SIG-M5 treated with dmso at 0.1 percent for 504 hours (cell line): ENCODE measurements around the gene ZNF835.

Source experiments
- DNase-seq: peaks from one replicate; lab custom pipeline; 2025; ENCODE audit not compliant: unreplicated experiment; lab: John Stamatoyannopoulos, UW

The ZNF835 gene

DNA sequence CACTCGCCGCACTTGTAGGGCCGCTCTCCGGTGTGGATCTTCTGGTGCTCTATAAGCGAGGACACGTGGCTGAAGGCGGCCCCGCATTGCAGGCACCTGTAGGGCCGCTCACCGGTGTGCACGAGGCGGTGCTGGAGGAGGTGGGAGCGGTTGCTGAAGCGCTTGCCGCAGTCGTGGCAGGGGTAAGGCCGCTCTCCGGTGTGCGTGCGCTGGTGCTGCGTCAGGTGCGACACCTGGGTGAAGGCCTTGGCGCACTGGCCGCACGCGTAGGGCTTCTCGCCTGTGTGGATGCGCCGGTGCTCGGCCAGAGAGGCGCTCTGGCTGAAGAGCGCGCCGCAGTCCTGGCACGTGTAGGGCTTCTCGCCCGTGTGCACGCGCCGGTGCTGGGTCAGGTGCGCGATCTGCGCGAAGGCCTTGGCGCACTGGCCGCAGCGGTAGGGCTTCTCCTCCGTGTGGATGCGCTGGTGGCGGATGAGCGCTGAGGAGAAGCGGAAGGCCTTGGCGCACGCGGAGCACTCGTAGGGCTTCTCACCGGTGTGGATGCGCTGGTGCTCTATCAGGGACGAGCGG, 7.5 kb downstream of the ZNF835 start:
- DNase-seq: no peak

DNA sequence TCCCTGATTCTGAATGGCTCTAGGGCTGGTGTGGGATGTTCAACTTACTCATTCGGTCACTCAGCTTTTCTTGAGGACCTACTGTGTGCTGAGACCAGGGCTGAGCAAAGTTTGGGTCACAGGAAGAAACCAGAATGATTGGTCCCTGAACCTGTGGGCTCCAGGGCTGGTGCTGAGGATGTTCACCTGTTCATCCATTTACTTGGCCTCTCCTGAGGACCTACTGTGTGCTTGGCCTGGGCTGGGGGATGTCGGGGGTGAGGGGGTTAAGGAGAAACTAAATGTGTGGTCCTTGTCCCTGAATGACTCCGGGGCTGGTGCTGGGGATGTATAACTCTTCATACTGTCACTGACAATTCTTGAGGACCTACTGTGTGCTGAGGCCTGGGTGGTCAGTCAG, 10.3 kb downstream of the ZNF835 start:
- no peak for DNase-seq

DNA sequence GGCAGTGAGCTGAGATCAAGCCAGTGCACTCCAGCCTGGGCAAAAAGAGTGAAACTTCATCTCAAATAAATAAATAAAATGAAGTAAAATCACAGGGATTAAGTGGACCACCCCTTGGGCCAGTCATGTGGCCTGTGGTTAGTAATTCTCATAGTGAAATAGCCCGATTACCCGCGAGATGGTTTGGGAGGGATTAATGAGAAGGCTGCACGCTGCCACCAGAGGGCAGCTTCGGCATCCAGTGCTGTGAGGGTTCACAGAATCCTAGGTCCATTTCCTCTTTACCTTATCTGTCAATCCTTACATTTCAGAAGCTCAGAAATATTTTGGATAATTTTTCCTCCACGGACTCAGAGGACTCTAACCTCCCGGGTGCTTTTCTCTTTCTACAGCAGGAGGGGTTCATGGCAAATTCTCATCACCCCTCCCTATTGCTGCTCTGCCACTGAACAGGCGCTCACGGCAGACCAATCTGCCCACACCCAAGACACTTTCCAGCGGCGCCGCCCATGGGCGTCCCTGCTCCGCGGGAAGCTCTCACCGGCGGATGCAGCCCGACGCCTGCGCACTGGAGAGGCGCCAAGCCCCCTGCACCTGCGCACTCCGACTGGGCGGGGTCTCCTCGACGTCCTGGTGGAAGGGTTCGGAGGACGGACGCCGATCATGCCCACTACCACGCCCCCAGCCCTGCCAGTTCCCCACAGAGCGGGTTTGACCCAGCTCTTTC, 11.0 kb downstream of the ZNF835 start:
- no peak for DNase-seq

DNA sequence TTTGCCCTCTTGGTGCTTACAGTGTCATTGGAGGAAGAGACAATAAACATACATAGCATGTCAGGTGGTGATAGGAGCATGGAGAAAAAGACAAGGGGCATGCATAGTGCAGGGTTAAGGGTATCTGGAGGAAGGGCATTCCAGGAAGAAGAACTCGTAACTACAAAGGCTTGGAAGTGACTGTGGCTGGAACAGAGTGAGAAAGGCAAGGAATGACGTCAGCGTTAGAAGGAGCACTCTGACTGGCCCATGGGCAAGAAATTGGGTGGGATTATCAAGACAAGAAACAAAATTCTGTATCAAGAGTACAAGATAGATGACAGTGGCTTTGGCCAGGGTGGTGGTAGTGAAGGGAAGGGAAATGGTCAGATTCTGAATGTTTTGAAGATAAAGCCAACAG, 17.4 kb downstream of the ZNF835 start:
- no peak for DNase-seq

DNA sequence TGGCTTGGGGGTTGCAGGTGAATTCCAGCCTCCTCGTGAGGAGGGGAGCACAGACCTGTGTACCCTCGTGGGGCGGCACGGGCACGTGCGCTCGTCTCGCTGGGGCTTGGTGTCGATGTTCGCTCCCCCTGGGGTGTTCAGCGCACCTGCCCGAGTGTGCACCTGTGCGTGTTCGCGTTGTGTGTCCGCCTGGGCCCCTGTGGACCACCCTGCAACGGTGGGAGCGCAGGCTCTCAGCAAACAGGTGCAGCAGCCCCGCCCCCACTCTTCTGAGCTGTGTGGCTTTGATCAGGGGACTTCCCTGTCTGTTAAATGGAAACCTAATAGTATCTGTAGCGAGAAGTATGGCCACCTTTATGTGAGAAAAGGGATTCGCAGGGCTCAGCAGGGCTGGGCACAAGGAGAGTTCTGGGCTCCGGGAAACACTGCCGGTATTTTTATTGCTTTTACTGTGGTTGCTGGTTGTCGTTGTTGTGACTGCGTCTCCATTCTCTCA, 28.0 kb downstream of the ZNF835 start:
- no peak for DNase-seq

DNA sequence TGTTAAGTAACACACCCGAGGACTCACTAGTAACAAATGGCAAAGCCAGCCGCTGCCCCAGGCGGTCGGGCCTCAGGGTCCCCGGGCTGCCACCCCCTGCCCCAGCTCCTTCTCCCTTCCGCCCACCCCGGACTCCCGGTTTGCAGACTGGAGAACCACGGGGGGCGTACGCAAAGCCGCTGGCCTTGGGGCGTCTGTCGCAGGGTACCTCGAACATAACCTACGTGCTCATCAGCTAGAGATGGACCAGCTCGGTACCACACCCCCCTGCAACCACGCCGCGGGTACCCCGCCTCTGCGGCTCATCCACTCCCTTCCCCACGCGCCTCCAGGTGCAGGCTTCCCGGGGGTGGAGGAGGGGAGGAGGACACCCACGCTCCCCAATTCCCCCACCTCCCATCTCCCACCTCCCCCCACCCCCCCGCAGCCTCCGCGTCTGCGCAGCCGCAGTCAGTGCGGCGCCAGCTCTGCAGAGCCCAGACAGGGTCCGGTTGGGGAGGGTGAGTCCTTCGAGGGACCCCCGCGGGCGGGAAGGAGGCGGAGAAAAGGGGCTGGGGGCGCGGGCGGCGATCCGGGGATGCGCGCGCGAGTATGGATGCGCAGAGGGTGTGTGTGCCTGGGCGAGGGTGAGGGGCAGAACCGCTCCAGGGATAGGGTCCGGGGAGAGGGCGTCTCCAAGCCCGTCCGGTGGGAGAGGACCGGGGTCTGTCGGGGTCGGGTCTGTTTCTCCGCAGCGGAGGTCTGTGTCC, 28.7 kb downstream of the ZNF835 start, which contains the start of gene SMIM17:
Gene SMIM17 (plus strand): TSS at position 449 of the 749 bp plus-strand sequence. CDS start 2,509 bp downstream, outside the sequence.
- no peak for DNase-seq

DNA sequence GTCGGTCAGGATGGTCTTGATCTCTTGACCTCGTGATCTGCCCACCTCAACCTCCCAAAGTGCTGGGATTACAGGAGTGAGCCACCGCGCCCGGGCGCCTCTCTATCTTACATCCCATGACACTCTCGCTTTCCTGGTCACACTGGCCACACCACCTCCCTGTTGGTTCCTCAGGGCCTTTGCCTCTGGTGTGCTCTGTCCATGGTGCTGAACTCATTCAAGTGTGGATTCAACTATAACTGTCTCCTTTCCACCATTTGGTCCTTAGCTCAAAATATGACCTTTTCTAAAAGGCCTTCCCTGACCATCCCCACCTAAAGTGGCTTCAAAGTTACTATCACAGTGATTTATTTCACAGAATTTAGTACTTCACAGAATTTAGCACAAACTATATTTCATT, 32.3 kb downstream of the ZNF835 start:
- DNase-seq: no peak

DNA sequence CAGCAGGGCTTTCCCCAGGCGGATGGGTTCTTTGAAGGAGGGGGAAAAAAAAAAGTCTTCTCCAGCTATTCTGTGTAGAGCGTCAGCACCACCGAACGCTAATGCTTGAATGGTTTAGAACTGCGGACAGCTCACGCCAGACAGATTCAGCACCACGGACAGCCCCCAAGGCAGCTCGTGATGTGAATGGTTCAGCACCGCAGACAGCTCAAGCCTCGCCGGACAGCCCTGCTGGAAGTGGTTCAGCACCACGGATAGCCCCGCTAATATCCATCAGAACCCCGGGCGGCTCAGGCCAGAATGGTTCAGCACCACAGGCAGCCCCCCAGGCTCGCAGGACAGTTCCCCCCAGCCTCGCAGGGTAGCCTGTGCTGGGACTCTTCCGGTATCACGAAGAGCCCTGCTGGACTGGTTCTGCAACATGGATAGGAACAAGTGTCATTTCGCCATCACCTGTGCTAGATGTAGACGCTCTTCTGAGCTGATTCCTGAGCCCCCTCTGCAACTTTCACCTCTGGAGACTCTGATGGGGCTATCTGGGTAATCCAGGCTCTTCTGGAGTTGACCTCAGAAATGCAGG, 33.5 kb downstream of the ZNF835 start:
- DNase-seq: peak; percentile 33

DNA sequence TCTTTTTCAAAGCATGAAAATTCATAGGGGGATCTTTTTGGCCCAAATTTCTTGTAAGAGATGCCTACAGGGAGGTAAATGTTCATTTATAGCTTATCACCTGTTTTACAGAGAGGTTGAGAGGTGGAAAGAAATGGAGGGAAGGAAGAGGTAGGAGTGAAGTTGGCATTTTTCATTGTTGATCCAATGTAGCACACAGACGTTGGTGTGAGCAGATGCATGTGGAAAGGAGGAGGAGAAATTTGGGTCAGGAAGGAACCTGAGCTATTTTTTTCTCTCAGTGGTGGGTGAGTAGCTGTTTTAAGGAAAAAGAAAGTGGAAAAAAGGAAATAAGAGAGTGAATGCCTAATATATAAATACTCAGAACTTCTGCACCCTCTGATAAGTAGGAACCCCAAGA, 38.5 kb downstream of the ZNF835 start:
- no peak for DNase-seq

DNA sequence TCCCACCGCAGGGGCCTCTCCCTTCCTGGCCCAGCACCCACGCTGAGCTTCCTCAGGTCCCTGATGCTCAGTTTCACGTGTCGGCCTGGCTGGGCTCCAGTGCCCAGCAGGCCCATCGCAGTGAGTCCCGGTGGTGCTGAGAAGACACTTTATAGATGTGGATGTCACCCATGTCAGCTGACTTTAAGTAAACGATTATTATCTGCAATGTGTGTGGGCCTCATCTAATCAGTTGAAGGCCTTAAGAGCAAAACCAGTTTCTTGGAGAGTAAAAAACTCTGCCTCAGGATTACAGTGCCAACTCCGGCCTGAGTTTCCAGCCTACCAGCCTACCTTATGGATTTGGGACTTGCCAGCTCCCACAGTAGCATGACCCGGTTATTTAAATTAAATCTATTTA, 45.8 kb downstream of the ZNF835 start:
- no peak for DNase-seq

DNA sequence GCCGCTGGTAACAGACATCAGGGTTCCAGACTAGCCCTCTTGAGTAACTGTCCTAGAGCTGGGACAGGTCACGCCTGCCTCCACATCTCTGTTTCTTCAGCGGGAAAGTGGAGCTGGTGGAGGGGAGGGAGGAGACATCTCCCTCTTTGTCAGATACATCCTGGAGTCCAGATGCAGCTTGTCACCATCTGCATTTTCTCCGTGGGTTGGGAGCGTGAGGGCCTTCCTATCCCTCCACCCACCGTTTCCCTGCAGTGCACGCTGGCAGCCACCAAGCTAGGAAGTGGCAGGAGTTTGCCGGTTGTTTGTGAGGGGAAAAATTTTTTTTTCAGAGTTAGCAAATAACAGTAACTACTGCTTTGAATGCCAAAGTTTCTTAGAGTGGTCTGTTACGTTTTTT, 48.6 kb downstream of the ZNF835 start:
- DNase-seq: no peak

DNA sequence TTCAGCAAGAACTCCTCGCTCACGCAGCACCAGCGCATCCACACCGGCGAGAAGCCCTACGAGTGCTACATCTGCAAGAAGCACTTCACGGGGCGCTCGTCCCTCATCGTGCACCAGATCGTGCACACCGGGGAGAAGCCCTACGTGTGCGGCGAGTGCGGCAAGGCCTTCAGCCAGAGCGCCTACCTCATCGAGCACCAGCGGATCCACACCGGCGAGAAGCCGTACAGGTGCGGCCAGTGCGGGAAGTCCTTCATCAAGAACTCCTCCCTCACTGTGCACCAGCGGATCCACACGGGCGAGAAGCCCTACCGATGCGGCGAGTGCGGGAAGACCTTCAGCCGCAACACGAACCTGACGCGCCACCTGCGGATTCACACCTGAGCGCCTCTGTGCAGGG, 49.2 kb downstream of the ZNF835 start:
- no peak for DNase-seq

DNA sequence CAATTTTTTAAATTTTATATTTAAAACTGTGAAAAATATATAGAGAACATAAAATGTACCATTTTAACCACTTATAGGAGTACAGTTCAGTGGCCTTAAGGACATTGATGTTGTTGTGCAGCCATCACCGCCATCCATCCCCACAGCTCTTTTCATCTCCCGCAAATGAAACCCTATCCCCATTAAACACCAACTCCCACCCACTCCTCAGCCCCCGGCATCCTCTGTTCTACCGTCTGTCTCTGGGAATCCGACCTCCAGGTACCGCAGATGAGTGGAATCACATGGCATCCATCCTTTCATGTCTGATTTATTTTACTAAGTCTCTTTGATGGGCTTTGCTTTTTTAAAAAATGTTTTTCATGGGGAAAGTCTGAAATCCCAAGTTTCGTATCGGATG, 52.4 kb downstream of the ZNF835 start:
- DNase-seq: no peak

DNA sequence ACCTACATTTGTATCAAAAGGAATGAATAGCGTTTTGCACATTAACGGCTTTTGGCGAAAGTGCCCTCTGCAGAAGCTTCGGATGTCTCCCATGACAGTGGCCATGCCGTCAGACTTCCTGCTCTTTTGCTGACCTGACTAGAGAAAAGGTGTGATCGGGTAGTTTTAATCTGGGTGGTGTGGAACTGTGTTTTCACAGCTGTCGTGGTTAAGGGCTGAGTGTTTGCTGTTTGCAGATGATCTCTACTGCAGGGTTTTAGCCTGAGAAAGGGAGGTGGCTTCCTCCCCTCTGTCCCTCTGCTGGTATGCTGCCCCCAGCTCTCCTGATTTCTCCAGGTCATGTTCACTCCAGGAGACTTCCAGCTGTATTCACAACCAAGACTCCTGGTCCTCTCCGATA, 54.0 kb downstream of the ZNF835 start:
- DNase-seq: no peak

DNA sequence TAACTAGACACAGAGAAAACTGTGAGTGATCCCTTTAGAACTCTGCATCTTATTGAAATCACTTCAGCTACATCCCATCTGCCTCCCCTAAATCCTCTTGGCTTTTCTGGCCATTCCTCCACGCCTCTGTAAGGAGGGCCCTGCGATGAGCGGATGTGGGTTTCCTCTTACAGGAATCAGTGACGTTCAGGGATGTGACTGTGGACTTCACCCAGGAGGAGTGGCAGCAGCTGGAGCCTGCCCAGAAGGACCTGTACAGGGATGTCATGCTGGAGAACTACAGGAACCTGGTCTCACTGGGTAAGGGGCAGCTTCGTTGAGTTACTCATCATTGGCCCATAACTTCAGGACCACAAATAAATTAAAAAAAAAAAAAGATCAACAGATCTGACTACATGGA, 57.9 kb downstream of the ZNF835 start:
- DNase-seq: no peak

DNA sequence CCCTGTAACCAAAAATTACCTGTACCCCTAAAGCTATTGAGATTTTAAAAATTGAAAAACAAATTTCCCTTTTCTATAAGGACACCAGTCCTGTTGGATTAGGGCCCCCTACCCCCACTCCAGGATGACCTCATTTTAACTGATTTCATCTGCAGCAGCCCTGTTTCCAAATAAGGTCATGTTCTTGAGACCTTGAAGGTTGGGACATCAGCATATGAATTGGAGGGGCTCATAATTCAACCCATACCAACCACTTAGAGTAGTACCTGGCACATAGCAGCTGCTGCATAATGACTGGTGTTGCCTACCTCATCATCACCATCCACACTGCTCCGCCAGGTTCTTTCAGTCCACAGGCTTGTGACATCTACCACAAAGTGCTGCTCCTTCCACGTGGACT, 58.8 kb downstream of the ZNF835 start:
- no peak for DNase-seq
